K562 (cell line): ENCODE measurements around the gene ADAMTS10. TPM values are rescaled to one million over a fixed set of nuclear protein-coding genes. Genes with fewer than 3 reads are reported as not detected.

Experiments
- ATF1 ChIP-seq, 2 experiments: fragments of 450-650 bp in 1 of 2; IDR thresholded peaks; 2 replicates each; pipeline ENCODE4 v1.6.1; 2016; ENCODE audit warnings: missing compliant biosample characterization in 1 of 2, missing genetic modification characterization in 1 of 2
- LCOR ChIP-seq: sonication (generic); formaldehyde crosslinking; IDR thresholded peaks from 2 replicates; pipeline ENCODE4 v1.8.0; 2022; ENCODE audit warnings: mild to moderate bottlenecking, missing genetic modification reagents
- MYNN ChIP-seq, 2 experiments: sonication (generic); formaldehyde crosslinking in 1 of 2; IDR thresholded peaks; 2 replicates each; pipeline versions ENCODE4 v1.5.0 to v1.6.1; 2016 to 2020; ENCODE audit warnings: antibody characterized with exemption in 1 of 2, missing genetic modification reagents in 1 of 2
- TFAM ChIP-seq: fragments of 250-450 bp; sonication (Bioruptor Pico); conservative IDR thresholded peaks from 2 replicates; pipeline ENCODE4 v1.5.0; 2021; ENCODE audit warnings: mild to moderate bottlenecking, moderate library complexity
- ZBTB8A ChIP-seq: fragments of 450-650 bp; IDR thresholded peaks from 2 replicates; pipeline ENCODE4 v1.6.1; 2018; ENCODE audit warnings: mild to moderate bottlenecking, moderate library complexity; ENCODE audit not compliant: partially characterized antibody
- ZNF644 ChIP-seq: fragments of 200-800 bp; sonication (Bioruptor generic); IDR thresholded peaks from 2 replicates; pipeline ENCODE4 v1.6.1; 2016; ENCODE audit warnings: low read depth, missing genetic modification characterization, missing compliant biosample characterization
- polyA plus RNA-seq, 8 experiments: library from polyadenylated mRNA; depleted of rRNA in 4 of 8; stranded (reverse) in 5 of 8; unstranded in 3 of 8; fragments of >200 nt; fragmentation: Nextera tagmentation in 2 of 8; fragmentation: Illumina TruSeq in 1 of 8; extraction: Ambion mirVana in 2 of 8; extraction: Trizol in 1 of 8; gene quantifications; 2 replicates each; pipeline versions ENCODE4 v1.2.1 to v1.2.3, GENCODE V29; 2011 to 2014; ENCODE audit warnings: inconsistent platforms in 1 of 8, missing spikeins in 1 of 8
- total RNA-seq, 7 experiments: library from RNA; depleted of rRNA in 6 of 7; stranded (reverse); fragments of >200 nt in 6 of 7; fragmentation: Illumina TruSeq in 2 of 7; extraction: Trizol in 2 of 7; gene quantifications; 2 replicates each; pipeline versions ENCODE4 v1.2.1 to v1.2.3, GENCODE V29; 2011 to 2021; ENCODE audit warnings: low replicate concordance in 1 of 7
- TF ChIP-seq, protein P1 (sequence below): sonication (generic); formaldehyde crosslinking; IDR thresholded peaks from 2 replicates; pipeline ENCODE4 v1.8.1; 2023; ENCODE audit warnings: mild to moderate bottlenecking, missing genetic modification reagents

Gene ADAMTS10
- total and polyA plus RNA-seq, 9 of the 15 experiments (the other 6 are each of a cell fraction or from before 2014, with no cell fraction given) = 0.33 to 1.8 (median 0.57) TPM; not detected in 4

DNA sequence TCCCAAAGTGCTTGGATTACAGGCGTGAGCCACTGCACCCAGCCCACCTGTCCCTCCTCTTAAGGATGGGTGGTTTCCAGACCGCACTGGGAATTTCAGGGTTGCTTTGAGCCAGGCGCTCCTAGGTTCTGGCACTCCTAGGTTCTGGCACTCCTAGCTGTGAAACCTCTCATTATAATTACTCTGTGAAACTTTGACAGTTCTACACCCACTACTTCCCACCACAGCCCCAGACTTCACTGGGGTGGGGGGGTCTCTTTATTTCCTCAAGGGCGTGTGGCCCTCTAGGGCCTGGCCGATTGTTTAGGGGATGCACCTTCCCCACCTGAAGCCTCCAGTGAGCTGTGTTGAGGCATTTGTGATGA lies 2.3 kb upstream of the ADAMTS10 start (continued):
- TF ChIP-seq, protein P1, sequence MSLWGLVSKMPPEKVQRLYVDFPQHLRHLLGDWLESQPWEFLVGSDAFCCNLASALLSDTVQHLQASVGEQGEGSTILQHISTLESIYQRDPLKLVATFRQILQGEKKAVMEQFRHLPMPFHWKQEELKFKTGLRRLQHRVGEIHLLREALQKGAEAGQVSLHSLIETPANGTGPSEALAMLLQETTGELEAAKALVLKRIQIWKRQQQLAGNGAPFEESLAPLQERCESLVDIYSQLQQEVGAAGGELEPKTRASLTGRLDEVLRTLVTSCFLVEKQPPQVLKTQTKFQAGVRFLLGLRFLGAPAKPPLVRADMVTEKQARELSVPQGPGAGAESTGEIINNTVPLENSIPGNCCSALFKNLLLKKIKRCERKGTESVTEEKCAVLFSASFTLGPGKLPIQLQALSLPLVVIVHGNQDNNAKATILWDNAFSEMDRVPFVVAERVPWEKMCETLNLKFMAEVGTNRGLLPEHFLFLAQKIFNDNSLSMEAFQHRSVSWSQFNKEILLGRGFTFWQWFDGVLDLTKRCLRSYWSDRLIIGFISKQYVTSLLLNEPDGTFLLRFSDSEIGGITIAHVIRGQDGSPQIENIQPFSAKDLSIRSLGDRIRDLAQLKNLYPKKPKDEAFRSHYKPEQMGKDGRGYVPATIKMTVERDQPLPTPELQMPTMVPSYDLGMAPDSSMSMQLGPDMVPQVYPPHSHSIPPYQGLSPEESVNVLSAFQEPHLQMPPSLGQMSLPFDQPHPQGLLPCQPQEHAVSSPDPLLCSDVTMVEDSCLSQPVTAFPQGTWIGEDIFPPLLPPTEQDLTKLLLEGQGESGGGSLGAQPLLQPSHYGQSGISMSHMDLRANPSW (CRISPR knock-in tag) = no peak
- TF ChIP-seq ZBTB8A (no peak), ZNF644 (no peak), LCOR (CRISPR knock-in tag) (no peak), ATF1 (CRISPR knock-in tag; IDR thresholded peaks at IDR 0.05) (no peak), ATF1 (tag; IDR thresholded peaks at IDR 0.05) (no peak), MYNN (IDR thresholded peaks at IDR 0.05) (no peak), MYNN (CRISPR knock-in tag; IDR thresholded peaks at IDR 0.05) (no peak), TFAM (CRISPR knock-in tag) (no peak)
